Metanephros (tissue), 1 donor: Measurements from ENCODE around the gene FAM20C. TPM values are rescaled to one million over a fixed set of nuclear protein-coding genes. Genes with fewer than 3 reads are reported as not detected.

Source experiments
- total RNA-seq: library from RNA; depleted of rRNA; stranded (reverse); fragments of >200 nt; gene quantifications from one replicate; pipeline ENCODE4 v1.2.3, GENCODE V29; 2014

FAM20C gene
- 67.1 TPM for total RNA-seq

DNA sequence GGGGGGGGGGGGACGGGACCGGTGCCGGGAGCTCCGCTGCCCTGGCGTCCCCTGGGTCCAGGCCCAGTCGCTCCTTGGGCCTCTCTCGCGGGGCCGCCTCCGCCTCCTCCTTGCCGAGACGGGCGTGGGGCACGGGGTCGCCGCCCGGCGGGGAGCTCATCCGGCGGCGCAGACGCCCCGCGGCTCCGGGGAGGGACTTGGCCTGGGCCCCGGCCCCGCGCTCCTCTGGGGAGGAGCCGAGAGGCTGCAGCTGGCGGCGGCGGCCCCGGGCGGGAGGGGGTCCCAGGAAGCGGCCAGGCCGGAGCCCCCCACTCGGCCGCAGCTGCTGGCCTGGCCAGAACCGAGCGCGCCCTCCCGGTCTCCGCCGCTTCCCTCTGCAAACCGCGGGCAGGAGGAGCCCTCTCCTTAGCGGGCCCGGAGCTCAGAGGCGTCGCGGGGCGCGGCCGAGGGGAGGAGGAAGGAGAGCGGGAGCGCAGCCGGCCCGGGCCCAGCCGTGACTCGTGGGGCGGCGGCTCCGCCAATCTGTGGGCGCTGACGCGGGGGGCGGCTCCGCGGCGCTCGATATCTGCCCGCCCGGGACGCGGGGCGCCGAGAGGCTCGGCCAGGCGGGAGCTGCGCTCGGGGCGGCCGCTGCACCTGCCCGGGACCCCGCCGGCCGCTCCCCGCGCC lies at the start of gene FAM20C:
Gene FAM20C (plus strand): TSS at position 591 of the 669 bp plus-strand sequence. CDS start 629 bp downstream, outside the sequence.

DNA sequence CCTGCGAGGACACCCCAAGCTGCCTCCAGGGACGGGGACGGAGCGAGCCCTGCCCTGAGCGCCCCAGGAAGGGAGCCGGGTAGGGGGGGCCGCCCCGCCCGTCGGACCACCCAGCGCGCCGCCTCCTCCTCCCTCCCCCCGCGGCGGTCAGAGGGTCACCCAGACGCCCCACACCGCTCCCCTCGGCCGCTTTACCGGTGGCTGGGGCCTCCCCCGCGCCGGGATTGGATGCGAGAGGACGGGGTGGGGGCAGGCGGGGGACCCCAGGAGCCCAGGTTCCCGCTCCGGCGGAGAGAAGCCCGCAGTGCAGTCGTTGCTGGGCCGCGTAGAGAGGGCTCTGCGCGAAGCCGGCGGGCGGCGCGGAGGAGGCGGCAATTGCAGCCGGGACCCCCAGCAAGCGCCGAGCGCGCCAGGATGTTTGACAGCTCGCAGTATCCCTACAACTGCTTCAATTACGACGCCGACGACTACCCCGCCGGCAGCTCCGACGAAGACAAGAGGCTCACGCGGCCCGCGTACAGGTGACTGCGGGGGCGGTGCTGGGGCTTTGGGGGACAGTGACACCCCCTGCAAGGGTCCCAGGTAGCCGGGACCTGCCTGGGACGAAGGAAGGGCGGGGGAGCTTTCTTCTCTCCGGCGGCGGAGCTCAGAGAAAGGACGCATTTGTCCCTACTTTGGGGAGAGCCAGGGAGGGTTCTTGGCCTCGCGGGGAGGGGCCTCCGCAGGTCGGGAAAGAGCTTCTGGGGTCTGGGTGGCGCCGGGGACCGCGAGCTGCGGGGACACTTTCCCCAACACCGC lies 97.6 kb downstream of the FAM20C start, which contains the start of gene FOXL3:
Gene FOXL3 (plus strand): TSS at position 415 of the 798 bp plus-strand sequence. CDS start 0 bp downstream, at position 415.

Other genes starting within 250 kb of the FAM20C start
- not detected for gene FOXL3, start 97.6 kb downstream of the FAM20C start, total RNA-seq